HEK293 (cell line): ENCODE results near the gene OLIG2.

Source experiments
- CTCF ChIA-PET: fragments of 350-600 bp; formaldehyde crosslinking; extraction: SDS; loops from one replicate; lab custom pipeline; 2021; ENCODE audit warnings: antibody characterized with exemption; lab: Yijun Ruan, JAX
- POLR2A ChIA-PET: fragments of 300-600 bp; formaldehyde crosslinking; extraction: SDS; loops from one replicate; lab custom pipeline; 2020; ENCODE audit warnings: antibody characterized with exemption, inconsistent platforms; lab: Yijun Ruan, JAX
- H3K27ac ChIP-seq: fragments of 200-500 bp; sonication (Bioruptor generic); 2 replicates; pipeline ENCODE4 v1.5.1; 2014; ENCODE audit warnings: low read depth, low read length, control low read depth, inconsistent platforms; ENCODE audit errors: extremely low read depth
- H3K36me3 ChIP-seq, 2 experiments: fragments of 200-500 bp in 1 of 2; sonication (Bioruptor generic) in 1 of 2; 1 replicate in 1 of 2; 2 replicates in 1 of 2; pipeline ENCODE4 v1.5.1; 2014 to 2017; ENCODE audit warnings: inconsistent platforms in 2 of 2, low read length in 2 of 2; ENCODE audit not compliant: control insufficient read depth in 2 of 2, insufficient read depth in 1 of 2
- H3K4me1 ChIP-seq: fragments of 200-500 bp; sonication (Bioruptor generic); 2 replicates; pipeline ENCODE4 v1.5.1; 2014; ENCODE audit warnings: mild to moderate bottlenecking, low read length, inconsistent platforms; ENCODE audit not compliant: control insufficient read depth, insufficient read depth
- H3K4me3 ChIP-seq: 2 replicates; pipeline ENCODE4 v1.5.1; 2011; ENCODE audit warnings: low read depth, mild to moderate bottlenecking, control low read depth, low read length, moderate library complexity
- H3K9me3 ChIP-seq: fragments of 200-500 bp; sonication (Bioruptor generic); 2 replicates; pipeline ENCODE4 v1.5.1; 2014; ENCODE audit warnings: low read depth, low read length, inconsistent platforms; ENCODE audit not compliant: control insufficient read depth, insufficient read depth
- FEZF1 ChIP-seq: fragments of 450-650 bp; formaldehyde crosslinking; IDR thresholded peaks from 2 replicates; pipeline ENCODE4 v1.5.1; 2016; ENCODE audit warnings: missing biosample characterization, missing genetic modification characterization
- HOXC10 ChIP-seq: sonication (generic); formaldehyde crosslinking; IDR thresholded peaks from 2 replicates; pipeline ENCODE4 v1.8.1; 2023; ENCODE audit warnings: mild to moderate bottlenecking, missing genetic modification reagents
- KLF10 ChIP-seq: fragments of 450-650 bp; IDR thresholded peaks from 2 replicates; pipeline ENCODE4 v1.5.1; 2018; ENCODE audit warnings: missing biosample characterization, mild to moderate bottlenecking, missing genetic modification characterization
- KLF16 ChIP-seq: fragments of 450-650 bp; formaldehyde crosslinking; IDR thresholded peaks from 2 replicates; pipeline ENCODE4 v1.5.1; 2017; ENCODE audit warnings: missing biosample characterization, missing genetic modification characterization
- KLF17 ChIP-seq: fragments of 450-650 bp; formaldehyde crosslinking; IDR thresholded peaks from 2 replicates; pipeline ENCODE4 v1.5.1; 2016; ENCODE audit warnings: missing biosample characterization, missing genetic modification characterization
- RBAK ChIP-seq: fragments of 450-650 bp; formaldehyde crosslinking; IDR thresholded peaks from 2 replicates; pipeline ENCODE4 v1.5.1; 2016; ENCODE audit warnings: missing biosample characterization, missing genetic modification characterization
- ZBTB6 ChIP-seq: fragments of 450-650 bp; formaldehyde crosslinking; IDR thresholded peaks from 2 replicates; pipeline ENCODE4 v1.5.1; 2017; ENCODE audit warnings: missing biosample characterization, missing genetic modification characterization
- ZFP37 ChIP-seq: fragments of 450-650 bp; formaldehyde crosslinking; IDR thresholded peaks from 2 replicates; pipeline ENCODE4 v1.5.1; 2016; ENCODE audit warnings: missing biosample characterization, missing genetic modification characterization
- ZNF112 ChIP-seq: fragments of 450-650 bp; formaldehyde crosslinking; IDR thresholded peaks from 2 replicates; pipeline ENCODE4 v1.5.0; 2017; ENCODE audit warnings: missing biosample characterization, missing genetic modification characterization
- ZNF148 ChIP-seq: fragments of 450-650 bp; formaldehyde crosslinking; IDR thresholded peaks from 2 replicates; pipeline ENCODE4 v1.5.0; 2017; ENCODE audit warnings: missing biosample characterization, missing genetic modification characterization, borderline replicate concordance
- ZNF184 ChIP-seq: fragments of 450-650 bp; IDR thresholded peaks from 2 replicates; pipeline ENCODE4 v1.5.1; 2018; ENCODE audit warnings: missing biosample characterization, mild to moderate bottlenecking, missing genetic modification characterization
- ZNF202 ChIP-seq: fragments of 450-650 bp; formaldehyde crosslinking; IDR thresholded peaks from 2 replicates; pipeline ENCODE4 v1.5.1; 2016; ENCODE audit warnings: missing biosample characterization, missing genetic modification characterization, borderline replicate concordance
- ZNF302 ChIP-seq: fragments of 450-650 bp; formaldehyde crosslinking; IDR thresholded peaks from 2 replicates; pipeline ENCODE4 v1.5.1; 2016; ENCODE audit warnings: missing biosample characterization, missing genetic modification characterization, low read depth
- ZNF391 ChIP-seq: fragments of 450-650 bp; formaldehyde crosslinking; IDR thresholded peaks from 2 replicates; pipeline ENCODE4 v1.5.1; 2016; ENCODE audit warnings: low read depth, missing biosample characterization, missing genetic modification characterization, borderline replicate concordance
- ZNF426 ChIP-seq: fragments of 450-650 bp; formaldehyde crosslinking; IDR thresholded peaks from 2 replicates; pipeline ENCODE4 v1.5.1; 2017; ENCODE audit warnings: missing biosample characterization, missing genetic modification characterization, mild to moderate bottlenecking, inconsistent platforms, moderate library complexity
- ZNF530 ChIP-seq: fragments of 450-650 bp; formaldehyde crosslinking; IDR thresholded peaks from 2 replicates; pipeline ENCODE4 v1.5.1; 2016; ENCODE audit warnings: low read depth, missing biosample characterization, missing genetic modification characterization
- ZNF560 ChIP-seq: fragments of 450-650 bp; formaldehyde crosslinking; IDR thresholded peaks from 2 replicates; pipeline ENCODE4 v1.5.1; 2017; ENCODE audit warnings: missing biosample characterization, missing genetic modification characterization, borderline replicate concordance
- ZNF621 ChIP-seq: fragments of 450-650 bp; formaldehyde crosslinking; IDR thresholded peaks from 2 replicates; pipeline ENCODE4 v1.5.1; 2017; ENCODE audit warnings: missing biosample characterization, missing genetic modification characterization
- ZNF791 ChIP-seq: fragments of 450-650 bp; formaldehyde crosslinking; IDR thresholded peaks from 2 replicates; pipeline ENCODE4 v1.5.1; 2016; ENCODE audit warnings: missing biosample characterization, missing genetic modification characterization
- ZSCAN23 ChIP-seq: fragments of 450-650 bp; formaldehyde crosslinking; IDR thresholded peaks from 2 replicates; pipeline ENCODE4 v1.5.1; 2016; ENCODE audit warnings: missing biosample characterization, missing genetic modification characterization
- ZSCAN5A ChIP-seq: fragments of 450-650 bp; formaldehyde crosslinking; IDR thresholded peaks from 2 replicates; pipeline ENCODE4 v1.5.1; 2016; ENCODE audit warnings: missing biosample characterization, missing genetic modification characterization
- TF ChIP-seq, protein P1 (sequence below): fragments of 450-650 bp; formaldehyde crosslinking; IDR thresholded peaks from 2 replicates; pipeline ENCODE4 v1.5.1; 2016; ENCODE audit warnings: missing biosample characterization, missing genetic modification characterization, borderline replicate concordance
- TF ChIP-seq, protein P2 (sequence below): fragments of 450-650 bp; formaldehyde crosslinking; IDR thresholded peaks from 2 replicates; pipeline ENCODE4 v1.5.1; 2017; ENCODE audit warnings: missing biosample characterization, missing genetic modification characterization
- TF ChIP-seq, protein P3 (sequence below): fragments of 450-650 bp; formaldehyde crosslinking; IDR thresholded peaks from 2 replicates; pipeline ENCODE4 v1.5.1; 2016; ENCODE audit warnings: missing biosample characterization, missing genetic modification characterization

Gene OLIG2

GRCh38 chr21:33051925-33052324, 26.2 kb downstream of the OLIG2 start (continued):
- TF ChIP-seq, protein P1, sequence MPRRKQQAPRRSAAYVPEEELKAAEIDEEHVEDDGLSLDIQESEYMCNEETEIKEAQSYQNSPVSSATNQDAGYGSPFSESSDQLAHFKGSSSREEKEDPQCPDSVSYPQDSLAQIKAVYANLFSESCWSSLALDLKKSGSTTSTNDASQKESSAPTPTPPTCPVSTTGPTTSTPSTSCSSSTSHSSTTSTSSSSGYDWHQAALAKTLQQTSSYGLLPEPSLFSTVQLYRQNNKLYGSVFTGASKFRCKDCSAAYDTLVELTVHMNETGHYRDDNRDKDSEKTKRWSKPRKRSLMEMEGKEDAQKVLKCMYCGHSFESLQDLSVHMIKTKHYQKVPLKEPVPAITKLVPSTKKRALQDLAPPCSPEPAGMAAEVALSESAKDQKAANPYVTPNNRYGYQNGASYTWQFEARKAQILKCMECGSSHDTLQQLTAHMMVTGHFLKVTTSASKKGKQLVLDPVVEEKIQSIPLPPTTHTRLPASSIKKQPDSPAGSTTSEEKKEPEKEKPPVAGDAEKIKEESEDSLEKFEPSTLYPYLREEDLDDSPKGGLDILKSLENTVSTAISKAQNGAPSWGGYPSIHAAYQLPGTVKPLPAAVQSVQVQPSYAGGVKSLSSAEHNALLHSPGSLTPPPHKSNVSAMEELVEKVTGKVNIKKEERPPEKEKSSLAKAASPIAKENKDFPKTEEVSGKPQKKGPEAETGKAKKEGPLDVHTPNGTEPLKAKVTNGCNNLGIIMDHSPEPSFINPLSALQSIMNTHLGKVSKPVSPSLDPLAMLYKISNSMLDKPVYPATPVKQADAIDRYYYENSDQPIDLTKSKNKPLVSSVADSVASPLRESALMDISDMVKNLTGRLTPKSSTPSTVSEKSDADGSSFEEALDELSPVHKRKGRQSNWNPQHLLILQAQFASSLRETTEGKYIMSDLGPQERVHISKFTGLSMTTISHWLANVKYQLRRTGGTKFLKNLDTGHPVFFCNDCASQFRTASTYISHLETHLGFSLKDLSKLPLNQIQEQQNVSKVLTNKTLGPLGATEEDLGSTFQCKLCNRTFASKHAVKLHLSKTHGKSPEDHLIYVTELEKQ (tag by site-specific recombination), result no peak
- TF ChIP-seq ZNF302 (tag by site-specific recombination), result no peak
- TF ChIP-seq ZNF426 (tag by site-specific recombination), result no peak
- no peak for TF ChIP-seq ZFP37 (tag by site-specific recombination)

GRCh38 chr21:33053951-33054350, 28.2 kb downstream of the OLIG2 start:
- Histone ChIP-seq H3K4me1 (peaks cover 3% of the 10 kb centered on the region; the same call in 1 of the 2 replicates), H3K9me3 (no peaks in the 10 kb centered on the region), H3K36me3 (no peaks in the 10 kb centered on the region), H3K4me3 (no peak overlapping the region), H3K27ac (no peak overlapping the region)
- ChIA-PET POLR2A (no interaction called here), CTCF (no interaction called here)
- TF ChIP-seq ZNF112 (tag by site-specific recombination) (no peak), KLF17 (tag by site-specific recombination) (no peak), RBAK (tag by site-specific recombination) (no peak), KLF16 (no peak), ZNF530 (tag by site-specific recombination) (no peak), KLF10 (tag by site-specific recombination) (no peak), HOXC10 (CRISPR knock-in tag) (no peak), ZBTB6 (no peak), FEZF1 (tag by site-specific recombination) (no peak), ZNF621 (no peak), ZNF391 (tag by site-specific recombination) (no peak), ZNF791 (tag by site-specific recombination) (no peak), ZSCAN23 (tag by site-specific recombination) (no peak), ZSCAN5A (no peak), ZNF560 (tag by site-specific recombination) (no peak), ZNF148 (no peak), ZNF184 (no peak), ZNF202 (tag by site-specific recombination) (no peak)
- TF ChIP-seq, protein P2, sequence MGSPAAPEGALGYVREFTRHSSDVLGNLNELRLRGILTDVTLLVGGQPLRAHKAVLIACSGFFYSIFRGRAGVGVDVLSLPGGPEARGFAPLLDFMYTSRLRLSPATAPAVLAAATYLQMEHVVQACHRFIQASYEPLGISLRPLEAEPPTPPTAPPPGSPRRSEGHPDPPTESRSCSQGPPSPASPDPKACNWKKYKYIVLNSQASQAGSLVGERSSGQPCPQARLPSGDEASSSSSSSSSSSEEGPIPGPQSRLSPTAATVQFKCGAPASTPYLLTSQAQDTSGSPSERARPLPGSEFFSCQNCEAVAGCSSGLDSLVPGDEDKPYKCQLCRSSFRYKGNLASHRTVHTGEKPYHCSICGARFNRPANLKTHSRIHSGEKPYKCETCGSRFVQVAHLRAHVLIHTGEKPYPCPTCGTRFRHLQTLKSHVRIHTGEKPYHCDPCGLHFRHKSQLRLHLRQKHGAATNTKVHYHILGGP (tag by site-specific recombination), result no peak
- TF ChIP-seq, protein P3, sequence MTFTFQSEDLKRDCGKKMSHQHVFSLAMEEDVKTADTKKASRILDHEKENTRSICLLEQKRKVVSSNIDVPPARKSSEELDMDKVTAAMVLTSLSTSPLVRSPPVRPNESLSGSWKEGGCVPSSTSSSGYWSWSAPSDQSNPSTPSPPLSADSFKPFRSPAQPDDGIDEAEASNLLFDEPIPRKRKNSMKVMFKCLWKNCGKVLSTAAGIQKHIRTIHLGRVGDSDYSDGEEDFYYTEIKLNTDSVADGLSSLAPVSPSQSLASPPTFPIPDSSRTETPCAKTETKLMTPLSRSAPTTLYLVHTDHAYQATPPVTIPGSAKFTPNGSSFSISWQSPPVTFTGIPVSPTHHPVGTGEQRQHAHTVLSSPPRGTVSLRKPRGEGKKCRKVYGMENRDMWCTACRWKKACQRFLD (tag by site-specific recombination), result no peak
